CD1c-positive myeloid dendritic cell (primary cell): Measurements from ENCODE around the gene UXT.
"Not testable (repeated sequence)": the region's sequence is repeated elsewhere in the genome, so short reads cannot be mapped to it uniquely, and the experiment has no call there.

ENCODE experiments used
- DNase-seq: peaks from one replicate; pipeline ENCODE4 v3.0.0-alpha.2; 2016; ENCODE audit errors: extremely low spot score

UXT gene, protein sequence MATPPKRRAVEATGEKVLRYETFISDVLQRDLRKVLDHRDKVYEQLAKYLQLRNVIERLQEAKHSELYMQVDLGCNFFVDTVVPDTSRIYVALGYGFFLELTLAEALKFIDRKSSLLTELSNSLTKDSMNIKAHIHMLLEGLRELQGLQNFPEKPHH

DNA sequence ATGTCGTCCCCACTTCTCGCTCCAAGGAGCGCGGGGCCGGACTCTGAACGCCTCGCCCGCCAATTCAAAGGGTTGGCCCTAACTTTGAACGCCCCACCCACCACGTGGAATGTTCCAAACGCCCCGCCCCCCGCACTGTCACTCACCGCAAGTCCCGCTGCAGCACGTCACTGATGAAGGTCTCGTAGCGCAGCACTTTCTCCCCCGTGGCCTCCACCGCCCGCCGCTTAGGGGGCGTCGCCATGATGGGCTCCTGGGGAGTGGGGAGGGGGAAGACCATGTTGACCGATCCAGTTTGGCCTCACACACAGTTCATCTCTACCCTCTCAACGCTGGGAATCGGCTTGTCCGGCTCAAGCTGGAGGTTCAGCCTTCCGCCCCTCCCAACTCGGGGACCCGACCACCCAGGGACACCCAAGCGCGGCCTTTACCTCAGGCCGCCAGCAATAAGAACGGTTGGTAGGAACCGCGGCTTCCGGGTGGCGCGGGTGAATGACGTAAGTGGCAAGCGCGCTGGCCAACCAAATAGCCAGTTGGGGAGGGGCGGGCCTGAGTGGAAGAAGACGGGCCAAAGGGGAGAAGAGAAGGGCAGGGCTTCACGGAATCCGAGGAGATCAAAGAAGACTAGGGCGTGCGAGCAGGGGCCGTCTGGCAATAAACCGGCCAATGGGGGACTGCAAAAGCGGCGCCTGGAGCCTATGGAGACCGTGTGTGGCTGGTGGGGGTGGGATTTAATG, at the start of gene UXT:
Gene UXT (minus strand): TSS at position 497 of the 737 bp plus-strand sequence. CDS start 253 bp downstream, at position 244.
- DNase-seq: peak; percentile 94

GRCh38 chrX:47707031-47707780, 48.2 kb upstream of the UXT start:
- no peak for DNase-seq

- no peak for DNase-seq
Measured at GRCh38 chrX:47706575-47706974, 47.6 kb upstream of the UXT start.

GRCh38 chrX:47704736-47705135, 45.8 kb upstream of the UXT start:
- DNase-seq: no peak

DNA sequence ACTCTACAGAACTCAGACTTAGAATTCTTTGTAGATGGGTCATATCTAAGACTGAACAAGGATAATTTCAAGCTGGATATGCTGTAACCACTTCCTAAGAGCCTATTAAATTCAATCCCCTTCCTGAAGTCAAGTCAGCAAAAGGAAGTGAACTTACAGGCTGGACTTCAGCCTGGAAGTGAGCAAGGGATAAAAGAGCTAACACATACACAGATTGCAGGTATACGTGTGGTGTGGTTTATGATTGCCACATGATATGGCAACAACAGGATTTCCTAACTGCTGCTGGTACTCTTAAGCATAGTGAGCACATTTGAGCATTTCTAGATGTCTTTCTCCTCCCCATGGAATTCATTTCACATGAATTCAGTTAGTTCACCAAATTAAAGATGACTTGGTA, 38.2 kb upstream of the UXT start:
- DNase-seq: no peak

DNA sequence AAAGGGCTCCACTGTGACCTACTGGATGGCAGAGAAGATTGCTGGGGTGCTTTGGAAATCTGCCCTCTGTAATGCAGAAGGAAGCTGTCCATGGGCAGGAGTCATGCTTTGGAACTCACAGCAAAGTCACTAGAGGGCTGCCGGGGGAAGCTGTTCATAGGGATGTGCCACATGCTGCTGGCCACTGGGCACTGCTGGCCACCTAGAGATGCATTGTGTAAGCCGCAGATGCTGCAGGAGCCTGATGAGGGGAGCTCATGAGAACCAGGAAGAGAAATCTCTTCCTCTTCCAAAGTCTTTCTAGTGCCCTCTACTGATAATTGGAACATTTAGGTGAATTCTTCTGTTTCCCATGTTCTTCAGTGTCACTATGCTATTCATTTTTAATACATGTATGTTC, 31.2 kb upstream of the UXT start:
- peak; percentile 1 for DNase-seq

DNA sequence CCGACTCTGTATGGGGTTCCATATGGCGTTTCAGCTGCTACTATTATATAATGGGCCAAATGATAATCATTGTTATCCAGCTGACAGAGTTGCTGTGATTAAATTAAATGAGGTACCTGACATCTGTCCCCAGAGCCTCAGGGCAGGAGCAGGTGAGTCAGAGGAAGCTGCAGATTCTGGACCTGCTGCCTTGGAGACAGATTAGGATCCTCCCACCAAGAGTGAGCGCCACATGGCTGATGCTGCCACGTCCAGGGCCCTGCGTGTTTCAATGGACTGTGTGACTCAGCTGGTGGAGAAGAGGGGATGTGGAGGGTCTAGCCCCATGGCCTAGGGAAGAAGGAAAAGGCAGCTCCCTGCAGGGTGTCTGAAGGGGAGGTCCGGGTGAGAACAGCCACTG, 28.3 kb upstream of the UXT start:
- no peak for DNase-seq

- DNase-seq: no peak
Measured at GRCh38 chrX:47683829-47684205, 24.8 kb upstream of the UXT start.

GRCh38 chrX:47683184-47683828, 24.3 kb upstream of the UXT start:
- no peak for DNase-seq

GRCh38 chrX:47675959-47676859, 17.2 kb upstream of the UXT start:
- DNase-seq: peak; percentile 47

- no peak for DNase-seq
Measured at GRCh38 chrX:47674776-47675175, 15.8 kb upstream of the UXT start.

- DNase-seq: not testable (repeated sequence)
Measured at GRCh38 chrX:47665797-47666196, 6.8 kb upstream of the UXT start.

DNA sequence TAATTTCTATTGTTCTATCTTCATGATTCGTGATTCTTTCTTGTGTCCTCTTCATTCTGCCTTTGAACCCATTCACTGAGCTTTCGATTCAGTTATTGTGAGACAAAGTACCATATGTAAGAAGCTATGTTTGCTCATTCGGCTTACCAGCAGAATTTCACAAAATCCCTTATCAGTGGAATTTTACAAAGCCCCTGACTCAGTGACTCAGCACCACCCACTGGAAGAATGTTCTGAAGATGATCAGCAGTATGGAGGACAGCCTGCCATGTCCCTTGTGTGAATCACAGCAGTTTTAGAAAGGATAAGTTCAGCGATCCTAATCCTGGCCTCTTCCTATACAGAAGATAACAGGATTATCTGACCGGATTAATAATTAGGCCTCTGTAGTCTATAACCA, 5.8 kb upstream of the UXT start:
- no peak for DNase-seq

DNA sequence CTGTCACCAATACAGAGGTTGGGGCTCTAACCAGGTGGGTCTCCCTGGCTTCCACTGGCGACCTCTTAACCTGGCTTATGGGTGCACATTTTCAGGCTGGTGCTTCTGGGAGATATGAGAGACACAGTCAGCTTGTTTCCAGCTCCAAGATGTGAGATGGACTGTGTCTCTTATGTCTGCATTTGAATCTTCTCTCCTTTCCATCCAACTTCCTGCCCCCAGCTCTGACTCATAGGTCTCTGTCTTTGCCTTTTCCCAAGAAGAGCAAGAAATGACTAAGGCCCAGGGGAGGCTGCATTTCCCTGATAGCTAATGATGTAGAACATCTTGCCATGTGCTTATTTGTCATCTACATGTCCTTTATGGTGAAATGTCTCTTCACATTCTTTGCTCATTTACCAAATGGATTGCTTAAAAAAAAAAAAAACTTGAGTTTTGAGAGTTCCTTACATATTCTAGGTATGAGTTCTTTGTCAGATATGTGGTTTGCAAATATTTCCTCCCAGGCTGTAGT, 3.2 kb upstream of the UXT start:
- DNase-seq: peak; percentile 79

DNA sequence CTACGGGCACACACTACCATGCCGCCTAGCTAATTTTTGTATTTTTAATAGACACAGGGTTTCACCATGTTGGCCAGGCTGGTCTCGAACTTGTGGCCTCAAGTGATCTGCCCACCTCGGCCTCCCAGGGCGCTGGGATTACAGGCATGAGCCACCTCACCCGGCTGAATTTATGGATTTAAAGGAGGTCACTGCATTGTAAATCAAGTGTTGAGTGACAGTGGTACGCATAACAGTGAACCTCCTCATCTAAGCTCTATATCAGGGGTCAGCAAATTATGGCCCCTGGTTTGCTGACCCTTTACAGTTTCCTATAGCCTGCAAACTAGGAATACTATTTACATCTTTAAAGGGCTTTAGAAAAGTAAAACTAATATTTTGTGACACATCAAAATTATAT, 2.6 kb upstream of the UXT start:
- no peak for DNase-seq

DNA sequence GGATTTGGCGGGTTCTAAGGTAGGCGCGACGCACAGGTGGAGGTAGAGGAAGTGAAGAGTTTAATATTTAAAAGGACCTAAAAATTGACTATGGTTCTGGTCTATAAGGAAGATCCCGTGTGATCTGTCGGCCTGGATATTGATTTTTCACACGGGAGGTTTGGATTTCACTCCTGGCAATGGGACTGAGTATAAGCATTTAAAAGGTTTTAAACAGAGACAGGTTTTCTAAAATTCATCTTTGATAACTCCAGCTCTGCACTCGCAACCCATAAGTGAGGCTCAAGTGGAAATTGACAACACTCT, 394 bp upstream of the UXT start:
- no peak for DNase-seq

DNA sequence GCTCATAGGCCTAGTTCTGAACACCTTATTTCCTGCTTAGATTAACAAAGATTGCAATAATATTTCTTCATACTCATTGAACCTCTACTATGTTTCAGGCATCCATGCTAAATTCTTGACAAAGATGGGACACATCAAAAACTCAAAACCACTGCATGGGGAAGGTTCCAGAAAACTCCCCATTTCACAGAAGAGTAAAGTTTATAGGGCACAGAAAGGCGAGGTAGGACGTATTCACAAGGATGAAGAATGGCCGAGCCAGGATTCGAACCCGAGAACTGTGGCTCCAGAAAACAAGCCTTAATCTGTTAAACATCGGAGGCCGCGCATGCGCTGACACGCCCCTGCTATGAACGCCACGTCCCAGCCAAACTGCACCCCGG, 688 bp downstream of the UXT start:
- DNase-seq: no peak

GRCh38 chrX:47651043-47651905, 7.7 kb downstream of the UXT start:
- DNase-seq: no peak

DNA sequence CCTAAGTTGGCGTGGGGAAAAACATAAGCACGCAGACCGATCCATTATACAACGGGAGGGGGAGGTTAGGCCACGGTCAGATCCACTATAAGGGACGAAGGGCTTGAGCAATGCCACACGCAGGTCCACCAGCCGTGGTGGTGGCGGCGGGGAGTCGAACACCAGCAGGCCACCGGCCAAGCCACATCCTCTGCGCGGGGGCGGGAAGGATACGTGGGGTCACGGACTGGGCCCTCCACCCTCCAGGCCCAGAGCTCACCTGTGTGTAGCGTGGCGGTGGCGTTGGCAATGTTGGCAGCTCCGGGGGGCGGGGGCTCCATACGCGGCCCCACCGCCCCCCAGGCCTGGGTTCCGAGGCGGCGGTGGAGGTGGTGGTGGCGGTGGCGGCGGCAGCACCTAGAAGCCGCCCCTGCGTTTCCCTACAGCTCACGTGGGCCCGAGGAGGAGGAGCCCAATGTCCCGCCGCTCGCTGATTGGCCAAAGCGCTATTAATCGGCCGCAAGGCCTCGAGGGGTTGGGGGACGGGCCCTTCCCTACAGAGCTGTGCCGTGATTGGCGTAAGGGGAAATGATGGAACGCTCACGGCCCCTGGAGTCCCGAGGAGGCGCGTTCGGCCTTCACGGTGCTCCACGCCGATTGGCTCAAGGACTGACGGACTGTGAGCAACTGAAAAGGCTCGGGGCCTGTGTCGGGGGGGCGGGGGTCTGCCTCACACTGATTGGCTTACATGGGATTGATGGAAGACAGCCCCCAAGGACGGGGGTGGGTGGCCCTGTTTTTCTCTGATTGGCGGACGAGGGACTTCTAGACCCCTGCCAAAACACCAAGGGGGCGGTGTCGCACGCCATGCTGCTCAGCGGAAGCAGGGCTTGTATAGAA, 8.6 kb downstream of the UXT start, which contains the start of gene ELK1:
Gene ELK1 (minus strand): TSS at position 400 of the 879 bp plus-strand sequence. CDS start 9,122 bp downstream, outside the sequence.
- peak; percentile 94 for DNase-seq
